Karpas-422 (cell line): ENCODE measurements around the gene SPRR2D. TPM values are rescaled to one million over a fixed set of nuclear protein-coding genes. Genes with fewer than 3 reads are reported as not detected.

Experiments used
- DNase-seq: peaks from one replicate; pipeline ENCODE4 v3.0.0-alpha.2; 2015
- H2AFZ ChIP-seq: fragments of 200-600 bp; sonication (generic); 2 replicates; pipeline ENCODE4 v1.6.1; 2014; ENCODE audit warnings: antibody characterized with exemption, low read length, mixed read lengths
- H3K27ac ChIP-seq: fragments of 200-600 bp; sonication (generic); 2 replicates; pipeline ENCODE4 v1.5.1; 2014; ENCODE audit warnings: mild to moderate bottlenecking, low read length, moderate library complexity
- H3K27me3 ChIP-seq: fragments of 200-600 bp; sonication (generic); 2 replicates; pipeline ENCODE4 v1.6.1; 2014; ENCODE audit warnings: low read length, mixed read lengths
- H3K36me3 ChIP-seq: fragments of 200-600 bp; sonication (generic); 2 replicates; pipeline ENCODE4 v1.6.1; 2014; ENCODE audit warnings: low read length, mixed read lengths; ENCODE audit not compliant: insufficient read depth
- H3K4me1 ChIP-seq: fragments of 200-600 bp; sonication (generic); 2 replicates; pipeline ENCODE4 v1.6.1; 2014; ENCODE audit warnings: mild to moderate bottlenecking, low read length, mixed read lengths
- H3K4me2 ChIP-seq: fragments of 200-600 bp; sonication (generic); 2 replicates; pipeline ENCODE4 v1.6.1; 2014; ENCODE audit warnings: low read length, low read depth, mild to moderate bottlenecking; ENCODE audit not compliant: poor library complexity, severe bottlenecking
- H3K4me3 ChIP-seq: fragments of 200-600 bp; sonication (generic); 2 replicates; pipeline ENCODE4 v1.5.1; 2014; ENCODE audit warnings: mild to moderate bottlenecking, antibody characterized with exemption, low read length, mixed read lengths
- H3K79me2 ChIP-seq: fragments of 200-600 bp; sonication (generic); 2 replicates; pipeline ENCODE4 v1.6.1; 2014; ENCODE audit warnings: mild to moderate bottlenecking, low read length, mixed read lengths
- H3K9ac ChIP-seq: fragments of 200-600 bp; sonication (generic); 2 replicates; pipeline ENCODE4 v1.6.0; 2014; ENCODE audit warnings: low read length
- H3K9me2 ChIP-seq: fragments of 200-600 bp; sonication (generic), shearing (Covaris generic); replicated peaks from 2 replicates; pipeline ENCODE4 v1.6.0; 2014; ENCODE audit warnings: mild to moderate bottlenecking, low read length, moderate library complexity; ENCODE audit not compliant: insufficient read depth
- H3K9me3 ChIP-seq: fragments of 300-700, 200-600 bp; sonication (generic); 2 replicates; pipeline ENCODE4 v1.6.1; 2014; ENCODE audit warnings: low read length, mixed read lengths
- H4K20me1 ChIP-seq: fragments of 200-600 bp; sonication (generic); 2 replicates; pipeline ENCODE4 v1.6.1; 2014; ENCODE audit warnings: mild to moderate bottlenecking, antibody characterized with exemption, low read length, low read depth; ENCODE audit not compliant: insufficient read depth
- total RNA-seq: library from RNA; depleted of rRNA; stranded (reverse); fragments of >200 nt; shearing (Covaris generic); gene quantifications from 2 replicates; pipeline ENCODE4 v1.2.3, GENCODE V29; 2014; ENCODE audit warnings: low replicate concordance; rRNA removed

SPRR2D gene
- total RNA-seq = not detected in 2 replicates

DNA sequence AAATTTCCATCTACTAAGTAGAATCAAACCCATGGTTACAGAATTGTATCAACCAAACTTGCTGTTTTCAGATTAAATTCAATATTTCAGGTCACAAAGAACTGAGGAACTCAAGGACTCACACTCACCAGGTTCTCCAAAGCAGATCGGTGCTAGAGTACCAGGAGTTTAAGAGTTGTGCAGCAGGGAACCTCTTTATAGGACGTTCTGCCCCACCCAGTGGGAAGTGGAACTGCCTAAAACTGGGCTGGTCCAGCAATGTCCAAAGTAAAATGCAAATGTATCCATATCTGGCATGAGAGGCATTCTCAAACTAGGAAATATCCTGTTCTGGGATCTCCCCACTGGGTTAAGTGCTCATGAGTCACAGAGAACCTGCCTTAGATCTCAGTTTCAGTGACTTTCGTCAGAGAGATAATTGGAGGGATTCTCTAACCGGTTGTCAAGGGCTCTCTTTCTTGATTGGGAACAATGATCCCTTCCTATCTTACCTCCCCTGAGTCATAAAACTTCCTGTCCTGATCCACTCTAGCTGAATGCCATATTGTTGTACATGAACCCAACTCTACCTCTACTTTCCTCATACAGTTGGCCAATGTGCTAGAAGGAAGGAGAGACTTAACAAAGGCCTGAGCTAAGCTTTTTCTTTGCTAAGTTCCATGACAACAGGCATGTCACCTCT lies at the start of gene SPRR2D:
SPRR2D (minus strand) TSS at position 171 of the 682 bp plus-strand sequence. CDS start 774 bp downstream, outside the sequence.
- no peak within 1 kb of the TSS for H3K27ac ChIP-seq
- no peaks in the 10 kb centered on the region for H3K9me2 ChIP-seq
- DNase-seq = no peak
- no peak within 1 kb of the TSS for H2AFZ ChIP-seq
- no peaks in the 10 kb centered on the region for H3K9me3 ChIP-seq
- no peaks in the 10 kb centered on the region for H4K20me1 ChIP-seq
- H3K27me3 ChIP-seq = peaks cover 2% of the 10 kb centered on the region; the same call in 1 of the 2 replicates
- H3K4me1 ChIP-seq = no peaks in the 10 kb centered on the region
- H3K4me2 ChIP-seq = no peak within 1 kb of the TSS
- H3K4me3 ChIP-seq = no peak within 1 kb of the TSS
- H3K79me2 ChIP-seq = no peaks in the 10 kb centered on the region
- no peak within 1 kb of the TSS for H3K9ac ChIP-seq
- no peaks in the 10 kb centered on the region for H3K36me3 ChIP-seq

DNA sequence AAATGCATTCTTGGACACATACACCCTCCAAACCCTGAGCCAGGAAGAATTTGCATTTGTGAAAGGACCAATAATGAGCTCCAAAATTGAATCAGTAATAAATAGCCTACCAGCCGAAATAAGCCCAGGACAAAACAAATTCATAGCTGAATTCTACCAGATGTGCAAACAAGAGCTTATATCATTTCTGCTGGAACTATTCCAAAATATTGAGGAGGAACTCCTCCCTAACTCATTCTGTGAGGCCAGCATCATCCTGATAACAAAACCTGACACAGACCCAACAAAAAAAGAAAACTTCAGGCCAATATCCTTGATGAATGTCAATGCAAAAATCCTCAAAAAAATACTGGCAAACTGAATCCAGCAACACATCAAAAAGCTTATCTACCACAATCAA lies 46.7 kb upstream of the SPRR2D start:
- H3K4me3 ChIP-seq = no peak overlapping the region
- H3K4me2 ChIP-seq = no peak overlapping the region
- no peaks in the 10 kb centered on the region for H4K20me1 ChIP-seq
- no peak for DNase-seq
- H3K4me1 ChIP-seq = no peaks in the 10 kb centered on the region
- H3K79me2 ChIP-seq = no peaks in the 10 kb centered on the region
- no peak overlapping the region for H3K9ac ChIP-seq
- no peaks in the 10 kb centered on the region for H3K36me3 ChIP-seq
- H3K9me3 ChIP-seq = no peaks in the 10 kb centered on the region
- H2AFZ ChIP-seq = no peak overlapping the region
- no peaks in the 10 kb centered on the region for H3K9me2 ChIP-seq
- H3K27me3 ChIP-seq = no peaks in the 10 kb centered on the region
- H3K27ac ChIP-seq = no peak overlapping the region

DNA sequence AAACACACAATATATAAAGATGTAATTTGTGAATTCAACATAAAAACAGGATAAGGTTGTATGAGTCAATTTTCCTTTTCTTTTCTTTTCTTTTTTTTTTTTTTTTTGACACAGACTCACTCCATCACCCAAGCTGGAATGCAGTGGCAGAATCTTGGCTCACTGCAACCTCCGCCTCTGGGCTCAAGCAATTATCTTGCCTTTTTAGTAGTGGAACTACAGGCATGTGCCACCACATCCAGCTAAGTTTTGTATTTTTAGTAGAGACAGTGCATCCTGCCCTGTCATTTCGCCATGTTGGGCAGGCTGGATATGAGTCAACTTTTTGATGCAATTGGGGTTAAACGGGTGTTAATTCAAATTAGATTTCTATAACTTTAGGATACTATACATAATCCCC lies 40.8 kb upstream of the SPRR2D start:
- H3K27me3 ChIP-seq = no peaks in the 10 kb centered on the region
- H3K4me2 ChIP-seq = no peak overlapping the region
- no peak overlapping the region for H2AFZ ChIP-seq
- no peaks in the 10 kb centered on the region for H3K9me3 ChIP-seq
- no peak overlapping the region for H3K27ac ChIP-seq
- no peaks in the 10 kb centered on the region for H3K9me2 ChIP-seq
- H3K4me3 ChIP-seq = no peak overlapping the region
- no peak for DNase-seq
- H3K79me2 ChIP-seq = no peaks in the 10 kb centered on the region
- no peaks in the 10 kb centered on the region for H3K4me1 ChIP-seq
- no peaks in the 10 kb centered on the region for H4K20me1 ChIP-seq
- no peak overlapping the region for H3K9ac ChIP-seq
- no peaks in the 10 kb centered on the region for H3K36me3 ChIP-seq

DNA sequence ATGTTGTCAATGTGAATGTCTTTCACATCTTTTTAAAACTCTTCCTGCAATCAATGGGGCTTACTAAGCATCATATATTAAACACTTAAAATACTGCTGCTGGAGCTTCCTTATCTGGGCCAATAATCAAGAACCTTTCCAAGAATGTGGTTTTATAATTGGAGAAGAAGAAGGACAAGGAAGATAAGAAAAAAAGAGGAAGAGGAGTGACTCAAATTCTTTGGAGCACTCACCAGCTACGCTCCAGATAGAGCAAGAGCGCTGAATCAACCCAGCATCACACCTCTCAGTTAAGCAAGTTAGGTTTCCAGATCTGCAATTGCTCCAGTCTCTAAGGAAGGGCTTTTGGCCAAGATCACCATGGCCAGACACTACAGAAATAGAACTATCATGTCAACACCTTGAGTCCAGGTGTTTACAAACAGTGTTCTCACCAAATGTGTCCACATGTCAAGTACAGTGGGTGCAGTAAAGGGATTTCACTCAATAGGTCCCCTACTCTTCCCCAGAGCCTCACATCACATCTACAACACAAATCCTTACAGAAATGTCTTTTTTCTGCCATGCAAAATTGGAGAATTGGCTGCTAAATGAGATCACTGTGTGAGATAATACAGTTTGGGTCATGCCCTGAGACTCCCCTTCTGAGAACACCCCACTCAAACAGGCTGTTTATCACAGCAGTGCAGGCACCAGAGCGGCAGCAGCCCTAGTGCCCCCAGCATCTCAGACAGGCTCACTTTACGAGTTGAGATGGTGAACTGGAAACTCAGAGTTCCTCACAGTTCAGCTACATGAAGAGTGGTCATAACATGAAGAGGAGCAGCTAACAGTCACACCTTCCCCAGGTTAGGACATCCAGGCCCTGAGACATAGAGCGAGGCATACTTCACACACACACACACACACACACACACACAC lies 32.1 kb upstream of the SPRR2D start:
- H3K4me1 ChIP-seq = no peaks in the 10 kb centered on the region
- no peak overlapping the region for H3K4me2 ChIP-seq
- no peak for DNase-seq
- H3K4me3 ChIP-seq = no peak overlapping the region
- H3K27me3 ChIP-seq = no peaks in the 10 kb centered on the region
- H4K20me1 ChIP-seq = no peaks in the 10 kb centered on the region
- no peaks in the 10 kb centered on the region for H3K9me3 ChIP-seq
- no peaks in the 10 kb centered on the region for H3K79me2 ChIP-seq
- no peaks in the 10 kb centered on the region for H3K36me3 ChIP-seq
- no peaks in the 10 kb centered on the region for H3K9me2 ChIP-seq
- no peak overlapping the region for H3K9ac ChIP-seq
- no peak overlapping the region for H3K27ac ChIP-seq
- H2AFZ ChIP-seq = no peak overlapping the region

DNA sequence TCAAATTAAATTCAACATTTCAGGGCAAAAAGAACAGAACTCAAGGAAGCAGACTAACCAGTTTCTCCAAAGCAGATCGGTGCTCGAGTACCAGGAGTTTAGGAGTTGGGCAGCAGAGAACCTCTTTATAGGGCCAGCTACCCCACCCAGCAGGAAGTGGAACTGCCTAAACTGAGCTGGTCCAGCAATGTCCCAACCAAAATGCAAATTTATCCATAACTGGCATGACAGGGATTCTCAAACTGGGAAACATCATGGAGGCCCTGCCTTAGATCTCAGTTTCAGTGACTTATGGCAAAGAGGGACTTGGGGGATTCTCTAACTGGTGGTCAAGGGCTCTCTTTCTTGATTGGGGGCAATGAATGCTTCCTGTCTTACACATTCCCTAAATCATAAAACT lies 30.6 kb upstream of the SPRR2D start, which contains the start of gene SPRR2B:
SPRR2B (minus strand) TSS at position 101 of the 400 bp plus-strand sequence. CDS start 772 bp downstream, outside the sequence.
- Histone ChIP-seq H3K4me3 (no peak within 1 kb of the TSS), H4K20me1 (no peaks in the 10 kb centered on the region), H3K36me3 (no peaks in the 10 kb centered on the region), H3K4me2 (no peak within 1 kb of the TSS), H2AFZ (no peak within 1 kb of the TSS), H3K4me1 (no peaks in the 10 kb centered on the region), H3K9me3 (no peaks in the 10 kb centered on the region), H3K27ac (no peak within 1 kb of the TSS), H3K9ac (no peak within 1 kb of the TSS), H3K79me2 (no peaks in the 10 kb centered on the region), H3K27me3 (no peaks in the 10 kb centered on the region), H3K9me2 (no peaks in the 10 kb centered on the region)
- DNase-seq = no peak

DNA sequence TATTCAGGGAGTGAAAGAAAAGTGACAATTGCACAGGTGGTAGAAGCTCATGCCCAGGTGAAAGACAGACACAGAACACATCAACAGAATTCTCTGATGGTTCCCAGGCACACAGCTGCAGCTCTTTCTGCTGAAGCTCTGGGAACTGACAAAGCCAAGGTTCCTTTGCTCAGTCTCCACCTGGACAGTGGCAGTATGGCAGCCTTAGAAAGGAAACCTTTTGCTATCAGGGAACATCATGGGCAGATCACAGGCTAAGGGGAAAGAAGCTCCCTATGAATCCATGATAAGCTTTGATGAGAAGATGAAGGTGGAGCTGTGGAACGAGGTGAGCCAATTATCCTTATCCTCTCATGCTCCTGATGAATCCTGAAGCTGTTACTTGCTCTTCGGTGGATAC lies 29.3 kb upstream of the SPRR2D start:
- H4K20me1 ChIP-seq = no peaks in the 10 kb centered on the region
- H3K27me3 ChIP-seq = no peaks in the 10 kb centered on the region
- H3K4me2 ChIP-seq = no peak overlapping the region
- H3K9ac ChIP-seq = no peak overlapping the region
- no peaks in the 10 kb centered on the region for H3K4me1 ChIP-seq
- H3K79me2 ChIP-seq = no peaks in the 10 kb centered on the region
- no peaks in the 10 kb centered on the region for H3K36me3 ChIP-seq
- H3K9me2 ChIP-seq = no peaks in the 10 kb centered on the region
- H3K27ac ChIP-seq = no peak overlapping the region
- H2AFZ ChIP-seq = no peak overlapping the region
- no peak for DNase-seq
- H3K4me3 ChIP-seq = no peak overlapping the region
- no peaks in the 10 kb centered on the region for H3K9me3 ChIP-seq

DNA sequence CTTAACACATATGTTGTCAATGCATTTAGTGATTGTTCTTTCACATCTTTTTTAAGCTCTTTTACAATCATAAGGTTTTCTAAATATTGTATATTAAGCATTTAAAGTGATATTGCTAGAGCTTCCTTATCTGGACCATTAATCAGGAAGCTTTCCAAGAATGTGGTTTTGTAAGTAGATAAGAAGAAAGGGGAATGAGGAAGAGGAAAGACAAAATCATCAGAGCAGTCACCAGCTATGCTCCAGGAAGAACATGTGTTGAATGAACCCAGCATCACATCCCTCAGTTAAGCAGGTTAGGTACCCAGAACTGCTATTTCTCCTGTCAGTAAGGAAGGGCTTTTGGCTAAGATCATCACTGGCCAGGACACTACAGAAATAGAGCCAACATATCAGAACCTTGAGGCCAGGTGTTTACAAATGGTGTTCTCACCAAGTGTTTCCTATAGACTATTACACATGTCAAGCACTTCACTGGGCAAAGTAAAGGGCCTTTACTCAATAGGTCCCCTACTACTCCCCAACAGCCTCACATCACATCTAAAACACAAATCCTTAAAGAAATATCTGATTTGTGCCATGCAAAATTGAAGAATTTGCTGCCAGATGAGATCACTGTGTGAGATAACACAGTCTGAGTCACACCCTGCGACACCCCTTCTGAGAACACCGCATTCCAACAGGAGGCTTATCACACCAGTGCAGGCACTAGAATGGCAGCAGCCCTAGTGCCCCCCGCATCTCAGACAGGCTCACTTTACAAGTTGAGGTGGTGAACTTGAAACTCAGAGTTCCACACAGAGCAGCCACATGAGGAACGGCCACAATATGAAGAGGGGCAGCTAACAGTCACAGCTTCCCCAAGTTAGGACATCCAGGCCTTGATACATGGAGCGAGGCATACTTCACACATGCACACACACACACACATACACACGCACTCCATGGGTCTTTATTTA lies 18.2 kb upstream of the SPRR2D start:
- Histone ChIP-seq H3K4me1 (peaks cover 11% of the 10 kb centered on the region), H3K9me3 (no peaks in the 10 kb centered on the region), H3K27me3 (no peaks in the 10 kb centered on the region), H3K4me2 (no peak overlapping the region), H3K36me3 (no peaks in the 10 kb centered on the region), H4K20me1 (no peaks in the 10 kb centered on the region), H3K4me3 (no peak overlapping the region), H3K27ac (no peak overlapping the region), H3K79me2 (no peaks in the 10 kb centered on the region), H3K9me2 (no peaks in the 10 kb centered on the region), H3K9ac (no peak overlapping the region), H2AFZ (no peak overlapping the region)
- no peak for DNase-seq
